Astrocyte (in vitro differentiated cells and primary cell): ENCODE data around the gene LILRB2. TPM values are rescaled to one million over a fixed set of nuclear protein-coding genes. Genes with fewer than 3 reads are reported as not detected.
"Not testable (repeated sequence)": the region's sequence is repeated elsewhere in the genome, so short reads cannot be mapped to it uniquely, and the experiment has no call there.

Experiments
- DNase-seq: peaks from one replicate; pipeline ENCODE4 v3.0.0-alpha.2; 2010; ENCODE audit warnings: low read depth
- FAIRE-seq: peaks from 2 replicates; lab custom pipeline; 2011; peaks lifted over from hg19 to GRCh38; lab: Jason Lieb, UNC
- H2AFZ ChIP-seq: 2 replicates; pipeline ENCODE4 v1.6.0; 2012; ENCODE audit warnings: low read depth, low read length, inconsistent platforms
- H3K27ac ChIP-seq: 2 replicates; pipeline ENCODE4 v1.5.1; 2011; ENCODE audit warnings: low read depth, low read length, inconsistent platforms
- H3K27me3 ChIP-seq: 2 replicates; pipeline ENCODE4 v1.6.0; 2011; ENCODE audit warnings: low read length, inconsistent platforms; ENCODE audit not compliant: insufficient read depth
- H3K36me3 ChIP-seq: 2 replicates; pipeline ENCODE4 v1.5.1; 2011; ENCODE audit warnings: low read length, inconsistent platforms; ENCODE audit not compliant: insufficient read depth
- H3K4me1 ChIP-seq: 2 replicates; pipeline ENCODE4 v1.5.1; 2011; ENCODE audit warnings: low read length, inconsistent platforms; ENCODE audit not compliant: insufficient read depth
- H3K4me2 ChIP-seq: 2 replicates; pipeline ENCODE4 v1.6.0; 2012; ENCODE audit warnings: low read length, inconsistent platforms
- H3K4me3 ChIP-seq: 2 replicates; pipeline ENCODE4 v1.5.1; 2011; ENCODE audit warnings: low read depth, mild to moderate bottlenecking, low read length, inconsistent platforms; ENCODE audit not compliant: insufficient read depth
- H3K79me2 ChIP-seq: 2 replicates; pipeline ENCODE4 v1.6.0; 2012; ENCODE audit warnings: mild to moderate bottlenecking, low read length, inconsistent platforms; ENCODE audit not compliant: insufficient read depth
- H3K9ac ChIP-seq: 2 replicates; pipeline ENCODE4 v1.6.0; 2012; ENCODE audit warnings: mild to moderate bottlenecking, low read length, inconsistent platforms
- H3K9me3 ChIP-seq: 2 replicates; pipeline ENCODE4 v1.5.1; 2012; ENCODE audit warnings: low read depth, mild to moderate bottlenecking, low read length, inconsistent platforms; ENCODE audit not compliant: insufficient read depth
- H4K20me1 ChIP-seq: 2 replicates; pipeline ENCODE4 v1.6.0; 2012; ENCODE audit warnings: low read length, inconsistent platforms; ENCODE audit not compliant: insufficient read depth
- H3K27ac Mint-ChIP-seq: one replicate; pipeline ENCODE4 v1.8.0; 2021; ENCODE audit warnings: mild to moderate bottlenecking, mixed read lengths; ENCODE audit not compliant: unreplicated experiment
- H3K27me3 Mint-ChIP-seq: one replicate; pipeline ENCODE4 v1.8.0; 2021; ENCODE audit warnings: low read depth, mixed read lengths; ENCODE audit not compliant: unreplicated experiment
- H3K36me3 Mint-ChIP-seq: one replicate; pipeline ENCODE4 v1.8.0; 2021; ENCODE audit warnings: low read depth, mixed read lengths; ENCODE audit not compliant: unreplicated experiment
- H3K4me1 Mint-ChIP-seq: one replicate; pipeline ENCODE4 v1.8.0; 2021; ENCODE audit warnings: low read depth, mixed read lengths; ENCODE audit not compliant: unreplicated experiment
- H3K4me3 Mint-ChIP-seq: one replicate; pipeline ENCODE4 v1.8.0; 2021; ENCODE audit warnings: mild to moderate bottlenecking, moderate library complexity, mixed read lengths; ENCODE audit not compliant: unreplicated experiment
- H3K9me3 Mint-ChIP-seq: one replicate; pipeline ENCODE4 v1.8.0; 2021; ENCODE audit warnings: mild to moderate bottlenecking, mixed read lengths; ENCODE audit not compliant: unreplicated experiment
- CTCF ChIP-seq: IDR thresholded peaks from 2 replicates; pipeline ENCODE4 v1.5.1; 2011; ENCODE audit warnings: low read depth, mild to moderate bottlenecking, inconsistent platforms, low read length, moderate library complexity; ENCODE audit not compliant: insufficient read depth
- EZH2 ChIP-seq: IDR thresholded peaks from 2 replicates; pipeline ENCODE4 v1.6.1; 2012; ENCODE audit warnings: mild to moderate bottlenecking, low read length, inconsistent platforms; ENCODE audit not compliant: insufficient read depth
- total RNA-seq: library from RNA; stranded (reverse); gene quantifications from 2 replicates; pipeline ENCODE4 v1.2.1, GENCODE V29; 2021

The LILRB2 gene
- total RNA-seq, 1 donor from 2014 or later = not detected

DNA sequence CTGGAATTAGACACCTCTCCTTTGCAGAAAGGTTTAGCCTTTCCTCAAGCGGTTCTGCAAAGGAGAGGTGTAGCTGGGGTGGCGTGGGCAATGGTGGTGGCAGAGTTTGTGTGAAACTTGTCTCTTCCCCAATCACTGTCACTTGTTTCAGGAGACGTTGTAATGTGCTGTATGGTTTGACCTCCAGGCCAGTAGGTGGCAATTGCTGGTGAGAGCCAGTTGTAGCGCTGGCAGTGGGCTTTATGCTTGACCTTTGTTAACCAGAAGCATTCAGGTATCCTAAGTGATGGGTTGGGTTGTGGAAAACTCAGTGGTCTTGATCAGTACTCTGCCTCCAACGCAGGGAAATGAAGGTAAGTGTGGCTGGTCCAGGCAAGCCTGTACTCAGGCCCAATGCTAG lies 44.7 kb upstream of the LILRB2 start:
- H3K27me3 ChIP-seq = no peaks in the 10 kb centered on the region
- no peaks in the 10 kb centered on the region for H3K79me2 ChIP-seq
- H3K9ac ChIP-seq = no peak overlapping the region
- Mint-ChIP-seq H3K27ac (no peak overlapping the region), H3K27me3 (peaks cover 32% of the 10 kb centered on the region), H3K36me3 (no peaks in the 10 kb centered on the region), H3K4me1 (no peaks in the 10 kb centered on the region), H3K9me3 (peaks cover 3% of the 10 kb centered on the region), H3K4me3 (no peak overlapping the region)
- no peaks in the 10 kb centered on the region for H4K20me1 ChIP-seq
- no peak overlapping the region for H3K27ac ChIP-seq
- DNase-seq (no peak), FAIRE-seq (no peak)
- no peaks in the 10 kb centered on the region for H3K36me3 ChIP-seq
- H3K9me3 ChIP-seq = no peaks in the 10 kb centered on the region
- no peak overlapping the region for H3K4me2 ChIP-seq
- TF ChIP-seq EZH2 (no peak), CTCF (no peak)
- H3K4me3 ChIP-seq = no peak overlapping the region
- no peak overlapping the region for H2AFZ ChIP-seq
- no peaks in the 10 kb centered on the region for H3K4me1 ChIP-seq

DNA sequence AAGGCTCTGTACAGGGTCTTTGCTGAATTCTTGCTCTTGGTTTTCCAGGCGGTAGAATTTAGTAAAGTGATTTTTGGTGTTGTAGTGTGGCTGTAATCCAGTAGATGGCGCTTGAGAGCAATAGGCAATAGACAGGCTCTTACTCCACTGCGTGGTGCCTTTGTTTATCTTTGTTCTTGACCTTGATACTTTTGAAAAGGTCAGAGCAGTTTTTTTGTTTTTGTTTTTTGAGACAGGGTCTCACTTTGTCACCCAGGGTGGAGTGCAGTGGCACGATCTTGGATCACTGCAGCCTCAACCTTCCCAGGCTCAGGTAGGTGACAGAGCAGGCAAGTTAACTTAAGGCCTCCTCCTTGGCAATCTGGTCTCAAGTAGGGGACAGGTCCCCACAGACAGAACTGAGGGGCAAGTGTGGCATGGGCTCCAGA lies 44.3 kb upstream of the LILRB2 start:
- Mint-ChIP-seq H3K27ac (no peak overlapping the region), H3K4me3 (no peak overlapping the region), H3K9me3 (peaks cover 5% of the 10 kb centered on the region), H3K27me3 (peaks cover 34% of the 10 kb centered on the region), H3K4me1 (no peaks in the 10 kb centered on the region), H3K36me3 (no peaks in the 10 kb centered on the region)
- FAIRE-seq (no peak), DNase-seq (no peak)
- no peak overlapping the region for H3K9ac ChIP-seq
- no peak overlapping the region for H3K27ac ChIP-seq
- no peaks in the 10 kb centered on the region for H3K79me2 ChIP-seq
- H2AFZ ChIP-seq = no peak overlapping the region
- no peak overlapping the region for H3K4me3 ChIP-seq
- H3K9me3 ChIP-seq = no peaks in the 10 kb centered on the region
- no peaks in the 10 kb centered on the region for H3K27me3 ChIP-seq
- no peak for TF ChIP-seq EZH2
- peak; percentile 61 for TF ChIP-seq CTCF
- no peak overlapping the region for H3K4me2 ChIP-seq
- H3K4me1 ChIP-seq = no peaks in the 10 kb centered on the region
- H3K36me3 ChIP-seq = no peaks in the 10 kb centered on the region
- H4K20me1 ChIP-seq = no peaks in the 10 kb centered on the region

DNA sequence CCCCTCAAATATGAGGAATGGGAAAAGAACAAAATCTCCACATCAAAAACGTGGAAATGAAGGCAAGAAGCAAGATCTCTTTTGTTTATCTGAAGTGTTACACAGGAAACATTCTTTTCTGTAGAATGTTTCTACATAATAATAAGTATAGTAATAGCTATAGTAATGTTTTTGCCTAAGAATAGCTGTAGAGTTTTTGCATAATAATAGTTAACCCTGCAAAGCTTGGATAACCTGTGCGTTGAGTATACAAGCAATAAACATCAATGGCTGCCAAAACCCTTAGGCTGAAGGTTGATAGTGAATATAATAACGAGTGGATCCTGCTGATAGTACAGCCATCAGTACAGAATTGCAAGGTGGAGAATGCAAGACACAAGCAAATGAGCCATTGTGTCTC lies 43.2 kb upstream of the LILRB2 start:
- Mint-ChIP-seq H3K27me3 (peaks cover 32% of the 10 kb centered on the region), H3K36me3 (no peaks in the 10 kb centered on the region), H3K27ac (no peak overlapping the region), H3K4me3 (no peak overlapping the region), H3K4me1 (no peaks in the 10 kb centered on the region), H3K9me3 (peaks cover 6% of the 10 kb centered on the region)
- FAIRE-seq = no peak
- Histone ChIP-seq H4K20me1 (no peaks in the 10 kb centered on the region), H3K4me2 (no peak overlapping the region), H3K4me1 (no peaks in the 10 kb centered on the region), H3K36me3 (no peaks in the 10 kb centered on the region), H3K9me3 (no peaks in the 10 kb centered on the region), H3K9ac (no peak overlapping the region), H2AFZ (no peak overlapping the region), H3K27me3 (no peaks in the 10 kb centered on the region), H3K79me2 (no peaks in the 10 kb centered on the region), H3K4me3 (no peak overlapping the region), H3K27ac (no peak overlapping the region)
- no peak for DNase-seq
- TF ChIP-seq CTCF (no peak), EZH2 (no peak)

- H3K4me3 ChIP-seq, H4K20me1 ChIP-seq, H3K36me3 Mint-ChIP-seq, H3K27ac ChIP-seq, H3K4me3 Mint-ChIP-seq, H3K27me3 ChIP-seq, DNase-seq, H3K27ac Mint-ChIP-seq, H3K36me3 ChIP-seq, H3K4me1 ChIP-seq, H3K79me2 ChIP-seq, FAIRE-seq, H3K4me2 ChIP-seq, H3K9me3 Mint-ChIP-seq, H3K9me3 ChIP-seq, H3K4me1 Mint-ChIP-seq, H2AFZ ChIP-seq, H3K9ac ChIP-seq: not testable (repeated sequence)
- H3K27me3 Mint-ChIP-seq = peaks cover 24% of the 10 kb centered on the region
Measured at GRCh38 chr19:54322934-54323333, 42.0 kb upstream of the LILRB2 start.
